ENCODE measurements around the gene BRIP1. TPM values are rescaled to one million over a fixed set of nuclear protein-coding genes. Genes with fewer than 3 reads are reported as not detected.

BRIP1 gene
- total RNA-seq, 1 donor from 2014 or later, result 5.2 TPM

- Mint-ChIP-seq H3K27ac (ENCODE audit: unreplicated experiment) (no peak overlapping the region), H3K36me3 (ENCODE audit: low read depth, unreplicated experiment) (peaks cover 8% of the 10 kb centered on the region), H3K4me3 (ENCODE audit: unreplicated experiment) (no peak overlapping the region), H3K9me3 (ENCODE audit: unreplicated experiment) (no peaks in the 10 kb centered on the region), H3K27me3 (ENCODE audit: unreplicated experiment) (no peaks in the 10 kb centered on the region), H3K4me1 (ENCODE audit: unreplicated experiment) (no peaks in the 10 kb centered on the region)
- no peak for TF ChIP-seq CTCF (IDR thresholded peaks at IDR 0.05; ENCODE audit: unreplicated experiment)
- DNase-seq (ENCODE audit: low spot score), result no peak
These were observed 116.9 kb downstream of the BRIP1 start for GRCh38 chr17:61746248-61746985.

- no peak for TF ChIP-seq CTCF (IDR thresholded peaks at IDR 0.05; ENCODE audit: unreplicated experiment)
- no peak for DNase-seq (ENCODE audit: low spot score)
- Mint-ChIP-seq H3K27me3 (ENCODE audit: unreplicated experiment) (no peaks in the 10 kb centered on the region), H3K4me1 (ENCODE audit: unreplicated experiment) (no peaks in the 10 kb centered on the region), H3K36me3 (ENCODE audit: low read depth, unreplicated experiment) (peaks cover 11% of the 10 kb centered on the region), H3K4me3 (ENCODE audit: unreplicated experiment) (no peak overlapping the region), H3K9me3 (ENCODE audit: unreplicated experiment) (no peaks in the 10 kb centered on the region), H3K27ac (ENCODE audit: unreplicated experiment) (no peak overlapping the region)
These were observed 118.5 kb downstream of the BRIP1 start for GRCh38 chr17:61744804-61745203.

GRCh38 chr17:61744252-61744651 lies 119.1 kb downstream of the BRIP1 start:
- Mint-ChIP-seq H3K4me1 (ENCODE audit: unreplicated experiment) (no peaks in the 10 kb centered on the region), H3K27ac (ENCODE audit: unreplicated experiment) (no peak overlapping the region), H3K4me3 (ENCODE audit: unreplicated experiment) (no peak overlapping the region), H3K9me3 (ENCODE audit: unreplicated experiment) (no peaks in the 10 kb centered on the region), H3K36me3 (ENCODE audit: low read depth, unreplicated experiment) (peaks cover 11% of the 10 kb centered on the region), H3K27me3 (ENCODE audit: unreplicated experiment) (no peaks in the 10 kb centered on the region)
- no peak for DNase-seq (ENCODE audit: low spot score)
- TF ChIP-seq CTCF (IDR thresholded peaks at IDR 0.05; ENCODE audit: unreplicated experiment), result no peak

- Mint-ChIP-seq H3K36me3 (ENCODE audit: low read depth, unreplicated experiment) (peaks cover 11% of the 10 kb centered on the region), H3K27ac (ENCODE audit: unreplicated experiment) (no peak overlapping the region), H3K4me3 (ENCODE audit: unreplicated experiment) (no peak overlapping the region), H3K27me3 (ENCODE audit: unreplicated experiment) (no peaks in the 10 kb centered on the region), H3K9me3 (ENCODE audit: unreplicated experiment) (no peaks in the 10 kb centered on the region), H3K4me1 (ENCODE audit: unreplicated experiment) (no peaks in the 10 kb centered on the region)
- DNase-seq (ENCODE audit: low spot score), result no peak
- no peak for TF ChIP-seq CTCF (IDR thresholded peaks at IDR 0.05; ENCODE audit: unreplicated experiment)
These were observed 119.6 kb downstream of the BRIP1 start for GRCh38 chr17:61743766-61744165.

GRCh38 chr17:61739002-61739401 lies 124.3 kb downstream of the BRIP1 start:
- peaks cover 10% of the 10 kb centered on the region for H3K36me3 Mint-ChIP-seq (ENCODE audit: low read depth, unreplicated experiment)
- TF ChIP-seq CTCF (IDR thresholded peaks at IDR 0.05; ENCODE audit: unreplicated experiment), result no peak
- H3K27ac Mint-ChIP-seq (ENCODE audit: unreplicated experiment), result no peak overlapping the region
- H3K4me1 Mint-ChIP-seq (ENCODE audit: unreplicated experiment), result no peaks in the 10 kb centered on the region
- DNase-seq (ENCODE audit: low spot score), result no peak
- H3K9me3 Mint-ChIP-seq (ENCODE audit: unreplicated experiment), result no peaks in the 10 kb centered on the region
- H3K4me3 Mint-ChIP-seq (ENCODE audit: unreplicated experiment), result no peak overlapping the region
- H3K27me3 Mint-ChIP-seq (ENCODE audit: unreplicated experiment), result no peaks in the 10 kb centered on the region

Measured in endothelial cell (in vitro differentiated cells).